ENCODE data around the gene FOXA3.

GRCh38 chr19:45920458-45920857 is 56.3 kb downstream of the FOXA3 start:
- TF ChIP-seq ZSCAN29 (IDR thresholded peaks at IDR 0.05) (no peak), ZBTB33 (IDR thresholded peaks at IDR 0.05) (no peak), CTCF (IDR thresholded peaks at IDR 0.05 in 2 of 3, conservative IDR thresholded peaks at IDR 0.05 in 1 of 3; ENCODE audit: control insufficient read depth in 2 of 3, extremely low read depth in 1 of 3, insufficient read depth in 1 of 3, low read depth in 3 of 3, low read length in 3 of 3) (no peak), POLR2A (IDR thresholded peaks at IDR 0.05; ENCODE audit: low read depth, low read length) (no peak), RELA (IDR thresholded peaks at IDR 0.05; ENCODE audit: borderline replicate concordance, partially characterized antibody) (no peak)

Measured in GM12878 (cell line).